ENCODE measurements around the gene ZC3H10.

ZC3H10 gene

GRCh38 chr12:56158029-56158925 is 40.2 kb downstream of the ZC3H10 start, which contains the start of gene MYL6:
Gene MYL6 (plus strand): TSS chr12:56158359. CDS start chr12:56158402, 43 bp downstream.
- H3K27me3 ChIP-seq (replicated peaks; ENCODE audit: control insufficient read depth, insufficient read depth, low read length) = no peaks in the 10 kb centered on the region
- DNase-seq (ENCODE audit: low read depth) = peak; percentile 99
- peaks cover 33% of the 10 kb centered on the region for H3K4me1 ChIP-seq (ENCODE audit: control insufficient read depth, insufficient read depth, low read length)
- peaks cover 40% of the 10 kb centered on the region for H3K36me3 ChIP-seq (ENCODE audit: control insufficient read depth, insufficient read depth, low read length, severe bottlenecking)
- H3K9me3 ChIP-seq (ENCODE audit: control insufficient read depth, low read length) = no peaks in the 10 kb centered on the region
- H3K4me3 ChIP-seq (ENCODE audit: low read length) = peak within 1 kb of the TSS; percentile 98
- H3K9ac ChIP-seq (ENCODE audit: low read length) = peak within 1 kb of the TSS; percentile 100

DNA sequence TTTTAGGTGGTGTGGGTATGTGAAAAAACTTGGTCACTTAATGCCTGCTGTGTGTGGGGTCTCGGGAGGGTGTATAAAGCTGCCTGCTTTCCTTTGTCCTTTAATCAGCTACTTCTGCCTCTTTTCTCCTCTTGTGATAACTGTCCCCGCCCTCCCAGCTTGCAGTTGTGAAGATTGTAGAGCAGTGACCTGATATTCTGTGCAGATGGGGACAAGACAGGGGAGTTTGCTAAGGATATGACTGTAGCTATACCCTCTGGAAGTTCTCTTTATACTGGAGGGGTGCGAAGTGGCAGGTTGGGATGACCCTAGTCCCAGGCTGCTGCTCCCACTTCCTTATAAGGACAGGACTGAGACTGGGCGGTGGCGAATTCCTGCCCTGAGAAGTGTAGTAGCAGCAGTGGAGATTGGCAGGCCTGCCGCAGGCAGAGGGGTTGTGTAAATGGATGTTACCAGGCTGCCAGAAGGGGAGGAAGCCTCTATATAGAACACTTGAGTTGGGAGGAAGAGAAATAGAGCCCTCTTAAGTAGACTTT is 40.9 kb downstream of the ZC3H10 start:
- Histone ChIP-seq H3K36me3 (ENCODE audit: control insufficient read depth, insufficient read depth, low read length, severe bottlenecking) (peaks cover 48% of the 10 kb centered on the region), H3K9me3 (ENCODE audit: control insufficient read depth, low read length) (no peaks in the 10 kb centered on the region), H3K4me3 (ENCODE audit: low read length) (peak overlapping the region; percentile 98), H3K4me1 (ENCODE audit: control insufficient read depth, insufficient read depth, low read length) (peaks cover 31% of the 10 kb centered on the region), H3K9ac (ENCODE audit: low read length) (peak overlapping the region; percentile 100), H3K27me3 (replicated peaks; ENCODE audit: control insufficient read depth, insufficient read depth, low read length) (no peaks in the 10 kb centered on the region)
- DNase-seq (ENCODE audit: low read depth) = peak; percentile 88

DNA sequence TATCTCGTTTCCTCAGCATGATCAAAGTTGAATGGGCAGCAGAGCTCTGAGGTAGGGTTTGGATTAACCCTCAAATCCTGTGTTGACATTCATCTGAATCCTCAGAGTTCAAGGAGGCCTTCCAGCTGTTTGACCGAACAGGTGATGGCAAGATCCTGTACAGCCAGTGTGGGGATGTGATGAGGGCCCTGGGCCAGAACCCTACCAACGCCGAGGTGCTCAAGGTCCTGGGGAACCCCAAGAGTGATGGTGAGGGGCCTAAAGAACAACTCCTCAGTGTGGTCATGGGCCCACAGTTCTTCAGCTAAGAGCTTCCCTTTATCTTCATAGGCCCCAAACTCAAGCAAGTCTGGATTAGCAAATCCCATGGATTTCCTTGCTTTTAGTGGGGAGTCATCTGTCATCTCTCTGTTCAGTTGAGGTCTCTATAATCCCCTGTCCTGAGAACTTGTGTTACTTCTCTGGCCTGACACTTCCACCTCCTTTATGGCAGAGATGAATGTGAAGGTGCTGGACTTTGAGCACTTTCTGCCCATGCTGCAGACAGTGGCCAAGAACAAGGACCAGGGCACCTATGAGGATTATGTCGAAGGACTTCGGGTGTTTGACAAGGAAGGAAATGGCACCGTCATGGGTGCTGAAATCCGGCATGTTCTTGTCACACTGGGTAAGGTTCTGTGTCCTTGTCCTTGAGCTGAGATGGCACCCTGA is 41.6 kb downstream of the ZC3H10 start:
- no peaks in the 10 kb centered on the region for H3K27me3 ChIP-seq (replicated peaks; ENCODE audit: control insufficient read depth, insufficient read depth, low read length)
- peak overlapping the region; percentile 98 for H3K4me3 ChIP-seq (ENCODE audit: low read length)
- H3K9ac ChIP-seq (ENCODE audit: low read length) = peak overlapping the region; percentile 100
- H3K4me1 ChIP-seq (ENCODE audit: control insufficient read depth, insufficient read depth, low read length) = peaks cover 31% of the 10 kb centered on the region
- no peaks in the 10 kb centered on the region for H3K9me3 ChIP-seq (ENCODE audit: control insufficient read depth, low read length)
- peaks cover 54% of the 10 kb centered on the region for H3K36me3 ChIP-seq (ENCODE audit: control insufficient read depth, insufficient read depth, low read length, severe bottlenecking)
- no peak for DNase-seq (ENCODE audit: low read depth)

DNA sequence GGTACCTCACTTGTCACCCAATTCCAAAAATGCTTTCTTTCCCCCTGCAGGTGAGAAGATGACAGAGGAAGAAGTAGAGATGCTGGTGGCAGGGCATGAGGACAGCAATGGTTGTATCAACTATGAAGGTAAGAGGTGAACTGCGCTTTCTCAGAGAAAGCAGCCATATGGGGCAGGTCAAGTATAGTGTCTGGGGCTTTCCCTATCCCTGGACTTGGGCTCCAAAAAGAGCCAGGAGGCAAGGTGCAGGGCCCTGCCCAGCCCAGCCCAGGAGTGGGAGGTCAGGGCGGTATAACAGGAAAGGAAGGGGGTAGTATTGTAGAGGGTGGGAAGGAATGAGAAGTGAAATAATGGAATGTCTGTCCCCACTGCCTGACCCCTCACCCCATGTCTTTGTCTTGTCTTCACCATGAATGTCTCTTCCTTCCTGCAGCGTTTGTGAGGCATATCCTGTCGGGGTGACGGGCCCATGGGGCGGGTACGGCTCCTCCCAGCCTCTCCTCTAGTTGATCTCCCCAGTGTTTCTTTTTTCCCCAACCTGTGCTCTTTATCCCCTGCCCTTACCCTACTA is 42.2 kb downstream of the ZC3H10 start:
- peak overlapping the region; percentile 98 for H3K4me3 ChIP-seq (ENCODE audit: low read length)
- peaks cover 58% of the 10 kb centered on the region for H3K36me3 ChIP-seq (ENCODE audit: control insufficient read depth, insufficient read depth, low read length, severe bottlenecking)
- peaks cover 31% of the 10 kb centered on the region for H3K4me1 ChIP-seq (ENCODE audit: control insufficient read depth, insufficient read depth, low read length)
- no peak for DNase-seq (ENCODE audit: low read depth)
- no peaks in the 10 kb centered on the region for H3K27me3 ChIP-seq (replicated peaks; ENCODE audit: control insufficient read depth, insufficient read depth, low read length)
- no peaks in the 10 kb centered on the region for H3K9me3 ChIP-seq (ENCODE audit: control insufficient read depth, low read length)
- peak overlapping the region; percentile 100 for H3K9ac ChIP-seq (ENCODE audit: low read length)

- H3K4me3 ChIP-seq (ENCODE audit: low read length) = peak overlapping the region; percentile 98
- DNase-seq (ENCODE audit: low read depth) = no peak
Observed at GRCh38 chr12:56160894-56161689, 43.0 kb downstream of the ZC3H10 start.

GRCh38 chr12:56161690-56162351 is 43.8 kb downstream of the ZC3H10 start:
- Histone ChIP-seq H3K36me3 (ENCODE audit: control insufficient read depth, insufficient read depth, low read length, severe bottlenecking) (peaks cover 70% of the 10 kb centered on the region), H3K27me3 (replicated peaks; ENCODE audit: control insufficient read depth, insufficient read depth, low read length) (no peaks in the 10 kb centered on the region), H3K4me3 (ENCODE audit: low read length) (peak overlapping the region; percentile 98), H3K9ac (ENCODE audit: low read length) (peak overlapping the region; percentile 100), H3K9me3 (ENCODE audit: control insufficient read depth, low read length) (no peaks in the 10 kb centered on the region), H3K4me1 (ENCODE audit: control insufficient read depth, insufficient read depth, low read length) (peaks cover 31% of the 10 kb centered on the region)
- DNase-seq (ENCODE audit: low read depth) = no peak

More at GRCh38 chr12:56160894-56161689, 43.0 kb downstream of the ZC3H10 start:
- H3K9me3 ChIP-seq (ENCODE audit: control insufficient read depth, low read length) = no peaks in the 10 kb centered on the region
- H3K36me3 ChIP-seq (ENCODE audit: control insufficient read depth, insufficient read depth, low read length, severe bottlenecking) = peaks cover 65% of the 10 kb centered on the region
- peaks cover 31% of the 10 kb centered on the region for H3K4me1 ChIP-seq (ENCODE audit: control insufficient read depth, insufficient read depth, low read length)
- H3K9ac ChIP-seq (ENCODE audit: low read length) = peak overlapping the region; percentile 100
- H3K27me3 ChIP-seq (replicated peaks; ENCODE audit: control insufficient read depth, insufficient read depth, low read length) = no peaks in the 10 kb centered on the region

GRCh38 chr12:56162468-56163290 is 44.6 kb downstream of the ZC3H10 start:
- no peak for DNase-seq (ENCODE audit: low read depth)
- Histone ChIP-seq H3K4me1 (ENCODE audit: control insufficient read depth, insufficient read depth, low read length) (peaks cover 25% of the 10 kb centered on the region), H3K9me3 (ENCODE audit: control insufficient read depth, low read length) (no peaks in the 10 kb centered on the region), H3K9ac (ENCODE audit: low read length) (no peak overlapping the region), H3K27me3 (replicated peaks; ENCODE audit: control insufficient read depth, insufficient read depth, low read length) (no peaks in the 10 kb centered on the region), H3K4me3 (ENCODE audit: low read length) (no peak overlapping the region), H3K36me3 (ENCODE audit: control insufficient read depth, insufficient read depth, low read length, severe bottlenecking) (peaks cover 75% of the 10 kb centered on the region)

- Histone ChIP-seq H3K36me3 (ENCODE audit: control insufficient read depth, insufficient read depth, low read length, severe bottlenecking) (peaks cover 80% of the 10 kb centered on the region), H3K9ac (ENCODE audit: low read length) (no peak overlapping the region)
- DNase-seq (ENCODE audit: low read depth) = no peak
Observed at GRCh38 chr12:56163533-56164344, 45.7 kb downstream of the ZC3H10 start.

GRCh38 chr12:56164345-56164729 is 46.3 kb downstream of the ZC3H10 start:
- H3K4me1 ChIP-seq (ENCODE audit: control insufficient read depth, insufficient read depth, low read length) = peaks cover 25% of the 10 kb centered on the region
- H3K4me3 ChIP-seq (ENCODE audit: low read length) = no peak overlapping the region
- no peaks in the 10 kb centered on the region for H3K9me3 ChIP-seq (ENCODE audit: control insufficient read depth, low read length)
- DNase-seq (ENCODE audit: low read depth) = no peak
- no peaks in the 10 kb centered on the region for H3K27me3 ChIP-seq (replicated peaks; ENCODE audit: control insufficient read depth, insufficient read depth, low read length)
- H3K9ac ChIP-seq (ENCODE audit: low read length) = no peak overlapping the region
- peaks cover 84% of the 10 kb centered on the region for H3K36me3 ChIP-seq (ENCODE audit: control insufficient read depth, insufficient read depth, low read length, severe bottlenecking)

More at GRCh38 chr12:56163533-56164344, 45.7 kb downstream of the ZC3H10 start:
- no peaks in the 10 kb centered on the region for H3K9me3 ChIP-seq (ENCODE audit: control insufficient read depth, low read length)
- H3K27me3 ChIP-seq (replicated peaks; ENCODE audit: control insufficient read depth, insufficient read depth, low read length) = no peaks in the 10 kb centered on the region
- H3K4me1 ChIP-seq (ENCODE audit: control insufficient read depth, insufficient read depth, low read length) = peaks cover 25% of the 10 kb centered on the region
- H3K4me3 ChIP-seq (ENCODE audit: low read length) = no peak overlapping the region

All from adipocyte (in vitro differentiated cells).